ENCODE data around the gene RECQL.

GRCh38 chr12:21502164-21502496, 695 bp upstream of the RECQL start:
- TF ChIP-seq, protein P1, sequence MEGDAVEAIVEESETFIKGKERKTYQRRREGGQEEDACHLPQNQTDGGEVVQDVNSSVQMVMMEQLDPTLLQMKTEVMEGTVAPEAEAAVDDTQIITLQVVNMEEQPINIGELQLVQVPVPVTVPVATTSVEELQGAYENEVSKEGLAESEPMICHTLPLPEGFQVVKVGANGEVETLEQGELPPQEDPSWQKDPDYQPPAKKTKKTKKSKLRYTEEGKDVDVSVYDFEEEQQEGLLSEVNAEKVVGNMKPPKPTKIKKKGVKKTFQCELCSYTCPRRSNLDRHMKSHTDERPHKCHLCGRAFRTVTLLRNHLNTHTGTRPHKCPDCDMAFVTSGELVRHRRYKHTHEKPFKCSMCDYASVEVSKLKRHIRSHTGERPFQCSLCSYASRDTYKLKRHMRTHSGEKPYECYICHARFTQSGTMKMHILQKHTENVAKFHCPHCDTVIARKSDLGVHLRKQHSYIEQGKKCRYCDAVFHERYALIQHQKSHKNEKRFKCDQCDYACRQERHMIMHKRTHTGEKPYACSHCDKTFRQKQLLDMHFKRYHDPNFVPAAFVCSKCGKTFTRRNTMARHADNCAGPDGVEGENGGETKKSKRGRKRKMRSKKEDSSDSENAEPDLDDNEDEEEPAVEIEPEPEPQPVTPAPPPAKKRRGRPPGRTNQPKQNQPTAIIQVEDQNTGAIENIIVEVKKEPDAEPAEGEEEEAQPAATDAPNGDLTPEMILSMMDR (IDR thresholded peaks at IDR 0.05) = no peak
- no peak for TF ChIP-seq EP300 (IDR thresholded peaks at IDR 0.05)
- no peak for TF ChIP-seq POLR2AphosphoS5 (IDR thresholded peaks at IDR 0.05)
- TF ChIP-seq POLR2A (IDR thresholded peaks at IDR 0.05) = no peak
